Peyer's patch (tissue), 4 donors: ENCODE results near the gene RAB11FIP4.

Experiments used
- CTCF ChIP-seq, 6 experiments: fragments of 450-650 bp in 4 of 6; fragments of 200-600 bp in 2 of 6; sonication (generic) in 1 of 6; IDR thresholded peaks; one replicate each; pipeline ENCODE4 v1.5.1; 2017 to 2019; ENCODE audit warnings: antibody characterized with exemption in 6 of 6, mild to moderate bottlenecking in 3 of 6, moderate library complexity in 1 of 6
- POLR2A ChIP-seq, 2 donors: fragments of 450-650 bp; IDR thresholded peaks; one replicate each; pipeline ENCODE4 v1.5.1; 2017; ENCODE audit warnings: antibody characterized with exemption in 2 of 2, mild to moderate bottlenecking in 2 of 2, moderate library complexity in 2 of 2

- TF ChIP-seq CTCF (IDR thresholded peaks at IDR 0.05) (no peak), POLR2A (IDR thresholded peaks at IDR 0.05) (no peak)
These were observed 41.8 kb downstream of the RAB11FIP4 start for GRCh38 chr17:31433091-31433790.
